RCC 7860 (cell line): Measurements from ENCODE around the gene ATP1A4.

ENCODE experiments used
- DNase-seq: peaks from one replicate; pipeline ENCODE4 v3.0.0-alpha.2; 2015; ENCODE audit warnings: low spot score
- FAIRE-seq: peaks from 2 replicates; lab custom pipeline; 2012; peaks lifted over from hg19 to GRCh38; lab: Jason Lieb, UNC

ATP1A4 gene

GRCh38 chr1:160169553-160170399, 18.4 kb downstream of the ATP1A4 start:
- DNase-seq (no peak), FAIRE-seq (no peak)

DNA sequence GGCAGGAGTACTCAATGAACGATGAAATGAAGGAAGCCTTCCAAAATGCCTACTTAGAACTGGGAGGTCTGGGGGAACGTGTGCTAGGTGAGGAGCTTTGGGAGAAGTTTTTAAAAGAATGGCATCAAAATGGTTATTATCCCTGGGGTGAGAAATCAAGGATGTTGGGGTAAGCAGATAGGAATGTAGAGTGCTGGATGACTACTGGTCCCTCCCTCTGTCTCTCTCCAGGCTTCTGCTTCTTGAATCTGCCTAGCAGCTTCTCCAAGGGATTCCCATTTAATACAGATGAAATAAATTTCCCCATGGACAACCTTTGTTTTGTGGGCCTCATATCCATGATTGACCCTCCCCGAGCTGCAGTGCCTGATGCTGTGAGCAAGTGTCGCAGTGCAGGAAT, 20.0 kb downstream of the ATP1A4 start:
- DNase-seq (no peak), FAIRE-seq (no peak)

DNA sequence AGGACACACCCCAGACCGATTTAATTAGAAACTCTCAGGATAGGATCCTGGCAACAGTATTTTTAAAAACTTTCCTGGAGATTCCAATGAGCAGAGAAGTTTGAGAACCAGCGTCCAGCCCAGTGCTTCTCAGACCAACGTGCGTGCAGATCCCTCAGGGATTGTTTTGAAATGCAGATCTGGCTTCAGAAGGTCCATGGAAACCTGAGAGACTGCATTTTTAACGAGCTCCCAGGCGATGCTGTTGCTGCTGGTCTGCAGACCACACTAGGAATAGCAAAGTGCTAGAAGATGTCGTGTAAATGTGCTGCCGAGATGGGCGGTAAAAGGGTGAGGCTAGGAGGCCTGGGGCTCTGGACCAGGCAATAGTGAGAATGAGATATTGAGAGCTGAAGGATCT, 20.6 kb downstream of the ATP1A4 start:
- FAIRE-seq (no peak), DNase-seq (no peak)

GRCh38 chr1:160177231-160177630, 25.8 kb downstream of the ATP1A4 start:
- FAIRE-seq, result no peak
- no peak for DNase-seq

DNA sequence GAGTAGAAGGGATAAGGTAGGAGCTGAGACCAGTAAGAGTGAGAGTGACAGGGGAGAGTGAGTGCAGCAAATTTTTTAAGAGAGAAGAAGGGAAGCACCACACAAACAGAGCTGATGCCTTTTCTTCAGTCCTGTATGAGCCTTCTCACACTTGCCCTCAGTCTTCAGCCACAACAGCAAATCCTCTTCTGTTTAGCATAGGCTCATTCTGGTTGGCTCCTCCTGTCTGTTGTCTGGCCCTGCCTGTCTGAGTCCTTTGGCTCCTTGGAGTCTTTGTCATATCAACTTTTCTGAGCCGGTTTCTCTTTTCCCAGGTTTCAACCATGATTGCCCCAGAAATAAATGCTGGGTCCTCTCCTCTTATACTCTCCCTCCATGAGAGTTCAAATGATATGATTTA, 26.3 kb downstream of the ATP1A4 start:
- no peak for DNase-seq
- FAIRE-seq, result no peak

- FAIRE-seq, result no peak
Measured at GRCh38 chr1:160178731-160179130, 27.3 kb downstream of the ATP1A4 start.

DNA sequence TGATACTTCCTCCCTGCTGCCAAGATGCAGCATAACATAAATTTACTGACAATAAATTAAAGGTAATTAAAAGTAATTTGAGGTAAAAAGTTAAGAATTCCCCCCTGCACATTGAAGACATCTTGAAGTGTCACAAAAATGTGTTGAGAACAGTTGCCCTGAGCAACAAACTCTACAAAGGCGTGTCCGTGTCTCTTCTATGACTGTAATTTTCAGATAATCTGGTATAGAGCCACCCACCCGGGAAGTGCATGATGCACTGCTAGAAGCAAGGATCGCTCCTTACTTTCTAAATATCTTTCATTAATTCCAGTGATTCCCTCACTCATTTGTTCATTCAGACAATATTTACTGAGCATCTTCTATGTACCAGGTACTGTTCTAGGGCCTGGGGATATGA, 27.9 kb downstream of the ATP1A4 start:
- DNase-seq (no peak), FAIRE-seq (no peak)

More at GRCh38 chr1:160178731-160179130, 27.3 kb downstream of the ATP1A4 start:
- no peak for DNase-seq

DNA sequence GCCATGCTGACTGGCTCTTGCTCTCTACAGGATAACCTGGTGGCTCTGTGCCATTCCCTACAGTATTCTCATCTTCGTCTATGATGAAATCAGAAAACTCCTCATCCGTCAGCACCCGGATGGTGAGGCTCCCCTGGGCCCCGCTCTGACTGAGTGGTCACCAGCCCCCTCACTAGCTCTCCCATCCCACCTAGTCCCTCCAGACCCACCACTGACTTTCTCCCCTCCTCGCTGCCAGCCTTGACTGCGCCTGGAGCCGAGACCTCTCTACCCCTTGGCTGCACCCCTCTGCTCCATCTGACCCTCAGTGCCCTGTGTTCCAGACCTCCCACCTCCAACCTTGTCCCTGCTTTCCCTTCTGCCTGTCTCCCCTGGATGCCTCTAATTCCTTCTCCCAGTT, 34.8 kb downstream of the ATP1A4 start:
- DNase-seq (no peak), FAIRE-seq (no peak)

GRCh38 chr1:160186729-160187128, 35.3 kb downstream of the ATP1A4 start:
- FAIRE-seq, result no peak
- no peak for DNase-seq

DNA sequence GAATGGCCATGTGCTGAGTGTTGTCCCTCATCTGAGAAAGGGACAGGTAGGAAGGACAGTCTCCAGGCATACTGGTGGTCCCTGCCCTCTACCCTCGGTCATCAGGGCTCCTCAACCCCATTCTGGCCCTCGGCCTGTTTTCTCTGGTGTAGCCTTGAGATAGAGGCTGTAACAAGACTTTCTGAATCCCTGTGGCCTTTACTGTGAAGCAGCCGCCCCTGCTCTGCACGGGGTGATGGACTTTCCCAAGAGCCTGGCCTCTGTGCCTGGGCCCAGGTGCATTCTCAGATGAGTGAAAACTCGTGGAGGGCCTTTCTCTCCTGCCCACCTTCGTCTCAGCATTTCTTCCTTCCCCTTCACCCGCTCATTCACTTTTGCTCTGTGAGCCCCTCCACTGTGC, 36.0 kb downstream of the ATP1A4 start:
- no peak for DNase-seq
- no peak for FAIRE-seq

DNA sequence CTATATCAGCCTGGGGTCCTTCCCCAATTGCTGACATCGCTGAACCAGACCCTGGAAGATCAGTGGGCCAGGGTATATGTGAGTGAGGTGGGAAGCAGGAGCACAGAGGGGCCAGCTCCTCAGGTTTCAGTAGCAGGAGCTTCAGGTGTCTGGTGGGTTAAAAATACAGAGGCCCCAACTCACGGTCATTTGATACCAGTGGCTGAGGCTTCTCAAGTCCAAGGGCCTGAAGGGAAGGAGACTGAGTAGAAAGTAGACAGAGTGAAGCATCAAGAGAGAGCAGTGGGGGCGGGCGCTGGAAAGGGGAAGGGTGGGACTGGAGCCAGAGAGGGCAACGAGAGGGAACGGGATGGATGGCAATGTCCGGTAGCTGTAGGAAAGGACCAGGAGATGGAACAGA, 36.9 kb downstream of the ATP1A4 start:
- no peak for FAIRE-seq
- DNase-seq, result no peak

DNA sequence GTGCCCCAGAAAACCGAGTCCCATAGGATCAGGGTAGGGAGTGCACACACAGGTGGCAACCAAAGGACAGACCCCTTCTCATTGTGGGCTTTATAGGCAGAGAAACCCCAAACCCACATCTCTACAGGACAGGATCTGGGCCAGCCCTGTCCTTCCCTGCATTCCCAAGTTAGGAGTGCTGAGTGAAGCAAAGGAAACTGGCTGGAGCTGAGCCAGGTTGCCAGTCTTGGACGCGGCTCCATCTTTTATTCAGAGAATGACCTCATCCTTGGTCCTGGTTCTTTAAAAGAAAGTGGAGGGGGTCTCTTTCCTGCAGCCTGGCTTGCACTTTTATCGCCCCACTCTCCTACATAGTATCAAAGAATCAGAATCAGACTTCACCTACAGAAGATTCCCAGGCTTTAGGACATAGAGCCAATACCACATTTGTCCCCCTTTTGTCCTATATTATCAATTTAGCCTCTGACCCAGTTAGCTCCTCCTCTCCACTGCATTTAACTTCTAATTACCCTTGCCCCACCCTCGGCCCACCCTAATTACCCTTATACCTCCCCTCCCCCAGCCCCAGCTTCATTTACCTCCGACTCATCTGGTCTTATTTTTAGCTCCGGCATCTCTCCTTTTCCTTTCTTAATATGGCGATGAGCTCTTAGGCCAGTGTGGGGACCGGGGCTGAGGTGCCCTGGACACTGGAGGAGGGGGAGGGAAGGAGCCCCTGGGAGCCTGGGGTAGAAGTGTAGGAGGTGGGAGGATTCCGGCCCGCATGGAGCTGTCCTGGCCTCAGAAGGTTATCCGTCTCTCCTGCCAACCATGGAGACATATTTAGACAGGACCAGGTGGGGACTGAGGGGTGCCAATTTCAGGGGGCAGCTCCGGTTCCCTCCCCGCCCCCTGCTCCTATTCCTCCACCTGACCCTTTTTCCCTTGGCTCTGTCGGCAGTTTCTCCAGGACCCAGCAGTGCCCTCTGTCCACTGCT, 38.5 kb downstream of the ATP1A4 start, which contains the start of gene CASQ1:
Gene CASQ1, plus strand, starts transcription at position 927 of the 977 bp plus-strand sequence. CDS start 177 bp downstream, outside the sequence.
- no peak for DNase-seq
- no peak for FAIRE-seq

DNA sequence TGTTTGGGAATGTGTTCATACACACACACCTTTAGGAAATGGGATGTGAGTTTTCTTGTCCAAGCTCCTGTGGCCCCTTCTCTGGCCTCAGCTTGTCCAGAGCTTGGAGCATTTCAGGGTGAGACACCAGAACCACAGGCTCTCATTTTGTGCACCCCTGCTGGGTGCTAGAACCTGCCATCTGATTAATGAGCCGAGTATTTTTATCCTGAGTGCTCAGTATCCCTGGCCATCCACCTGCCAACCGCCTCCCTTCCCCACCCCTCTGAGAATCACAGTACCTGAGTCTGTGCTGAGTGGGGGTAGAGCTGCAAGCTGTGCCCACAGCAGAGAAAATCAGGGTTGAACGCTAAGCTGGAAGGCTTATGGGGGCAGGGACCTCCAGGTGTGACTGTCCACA, 40.4 kb downstream of the ATP1A4 start:
- no peak for DNase-seq
- FAIRE-seq, result no peak

DNA sequence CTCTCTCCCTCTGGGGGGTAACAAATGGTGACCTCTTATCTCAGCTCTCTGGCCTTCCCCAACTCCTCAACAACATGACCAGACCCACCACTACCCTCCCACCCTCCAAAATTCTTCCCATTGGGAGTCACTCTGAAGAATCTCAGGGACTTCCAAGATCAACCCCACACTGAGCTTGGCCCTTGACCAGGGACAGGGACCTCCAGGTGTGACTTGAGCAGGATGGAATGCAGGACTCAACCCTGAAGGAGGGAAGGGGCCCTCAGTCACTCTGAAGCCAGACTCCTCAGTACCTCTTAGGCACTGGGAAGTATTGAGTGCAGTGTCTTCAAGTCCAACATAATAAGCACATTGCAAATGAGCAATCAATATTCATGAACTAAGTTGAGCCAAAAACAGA, 40.8 kb downstream of the ATP1A4 start:
- FAIRE-seq (no peak), DNase-seq (peak; percentile 45)

- FAIRE-seq (no peak), DNase-seq (peak; percentile 74)
Measured at GRCh38 chr1:160193091-160193819, 41.9 kb downstream of the ATP1A4 start.

DNA sequence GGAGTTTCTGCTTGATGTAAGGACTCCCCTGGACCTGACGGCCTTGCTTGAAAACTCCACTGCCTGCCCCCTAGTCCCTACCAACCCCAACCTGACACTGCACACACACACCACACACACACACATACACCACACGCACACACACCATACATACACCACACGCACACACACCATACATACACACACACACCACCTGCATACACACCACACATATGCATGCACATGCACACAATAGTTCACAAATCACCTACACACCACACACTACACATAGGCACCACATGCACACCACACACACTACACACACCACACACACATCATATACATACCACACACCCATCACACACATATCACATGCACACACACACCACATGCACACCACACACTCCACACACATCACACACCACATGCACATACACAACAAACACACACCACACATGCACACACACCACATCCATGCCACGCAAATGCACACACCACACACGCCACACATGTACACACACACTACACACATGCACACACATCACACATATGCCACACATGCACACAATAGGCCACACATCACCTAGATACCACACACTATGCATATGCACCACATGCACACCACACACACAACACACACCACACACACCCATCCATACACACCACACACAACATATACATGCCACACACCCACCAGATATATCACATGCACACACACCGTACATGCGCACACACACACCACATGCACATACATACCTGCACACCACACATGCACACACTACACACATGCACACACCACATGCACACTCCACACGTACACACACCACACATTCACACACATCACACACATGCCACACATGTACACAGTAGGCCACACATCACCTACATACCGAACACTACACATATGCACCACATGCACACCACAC, 42.7 kb downstream of the ATP1A4 start:
- no peak for FAIRE-seq
- no peak for DNase-seq

- FAIRE-seq, result no peak
- no peak for DNase-seq
Measured at GRCh38 chr1:160194737-160195059, 43.3 kb downstream of the ATP1A4 start.

- DNase-seq, result no peak
- FAIRE-seq, result no peak
Measured at GRCh38 chr1:160196143-160196542, 44.7 kb downstream of the ATP1A4 start.

GRCh38 chr1:160197231-160197630, 45.8 kb downstream of the ATP1A4 start:
- DNase-seq (no peak), FAIRE-seq (no peak)

DNA sequence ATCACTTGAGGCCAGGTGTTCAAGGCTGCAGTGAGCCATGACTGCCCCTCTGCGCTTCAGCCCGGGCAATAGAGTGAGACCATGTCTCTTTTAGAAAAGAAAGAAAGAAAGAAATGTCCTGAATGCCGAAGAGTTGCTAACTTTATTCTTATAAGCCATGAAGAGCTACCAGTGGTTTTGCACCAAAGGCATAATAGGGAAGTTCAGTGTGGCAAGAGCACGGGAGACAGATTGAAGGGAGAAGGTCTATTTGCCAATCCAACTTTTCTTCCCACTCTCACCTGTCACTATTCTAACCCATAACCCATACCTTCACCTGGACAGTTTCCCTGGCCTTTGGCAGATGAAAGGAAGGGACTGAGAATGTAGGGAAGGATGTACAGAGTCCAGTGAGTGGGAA, 49.4 kb downstream of the ATP1A4 start:
- DNase-seq (no peak), FAIRE-seq (no peak)
